ENCODE data around the gene SPATA21.

DNA sequence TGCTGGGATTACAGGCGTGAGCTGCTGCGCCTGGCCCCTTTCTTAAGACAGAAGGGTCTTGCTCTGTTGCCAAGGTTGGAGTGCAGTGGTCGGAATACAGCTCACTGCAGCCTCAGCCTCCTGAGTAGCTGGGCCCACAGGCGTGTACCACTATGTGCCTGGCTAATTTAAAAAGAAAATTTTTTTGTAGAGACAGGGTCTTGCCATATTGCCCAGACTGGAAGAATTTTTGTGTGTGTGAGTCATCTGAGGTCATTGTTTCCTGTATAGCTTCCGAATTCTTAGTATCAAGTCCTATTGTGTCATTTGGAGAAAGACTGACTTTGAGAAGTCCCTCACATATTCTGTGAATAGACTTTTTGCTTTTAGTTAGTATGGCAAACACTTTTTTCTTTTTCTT is 65.5 kb downstream of the SPATA21 start:
- TF ChIP-seq TAF1 (IDR thresholded peaks at IDR 0.05; ENCODE audit: borderline replicate concordance, low read depth, low read length) (no peak), POLR2AphosphoS5 (IDR thresholded peaks at IDR 0.05; ENCODE audit: low read depth, low read length) (no peak)
